ENCODE results near the gene ZSWIM5. TPM values are rescaled to one million over a fixed set of nuclear protein-coding genes. Genes with fewer than 3 reads are reported as not detected.
A peak's percentile ranks its signal among the peaks of the same experiment; 100 is the strongest.

The ZSWIM5 gene
- total and polyA plus RNA-seq, 9 of the 15 experiments (the other 6 are each of a cell fraction or from before 2014, with no cell fraction given) = under 0.01 to 0.07 (median 0.03) TPM; not detected in 3

GRCh38 chr1:44985747-44986359 is 220.6 kb downstream of the ZSWIM5 start:
- peak overlapping the region; percentile 90 for H3K4me2 ChIP-seq (ENCODE audit: insufficient read depth, low read length)
- in situ Hi-C loops (cut with MboI) (no loop called here), intact Hi-C loops (cut with micrococcal nuclease) (loop anchor here (1.0 kb wide), 1 partner anchor 26 kb away; the partner anchor contains the start of gene UROD)
- WGBS (ENCODE audit: insufficient coverage, low coverage, missing lambda C conversion rate) = 1% methylated on average over 19 of the region's 19 CpGs
- FAIRE-seq (peak; percentile 79), DNase-seq (ENCODE audit: extremely low read depth in 1 of 4, low spot score in 3 of 4) (peak in 3 of 4 experiments; percentile 31 to 57 (median 38)), ATAC-seq (peak; percentile 35)
- H3K36me3 ChIP-seq (ENCODE audit: control insufficient read depth, insufficient read depth, low read length) = peaks cover 23% of the 10 kb centered on the region
- H3K9me3 ChIP-seq (replicated peaks; ENCODE audit: control insufficient read depth, insufficient read depth, low read depth, low read length) = no peaks in the 10 kb centered on the region
- H3K27me3 ChIP-seq (ENCODE audit: control insufficient read depth in 2 of 2, insufficient read depth in 2 of 2, low read length in 2 of 2) = no peaks in the 10 kb centered on the region
- H3K9ac ChIP-seq (ENCODE audit: insufficient read depth in 1 of 2, low read depth in 2 of 2, low read length in 2 of 2) = peak overlapping the region; percentile 86 to 98
- peaks cover 49% of the 10 kb centered on the region for H3K79me2 ChIP-seq (ENCODE audit: control insufficient read depth, insufficient read depth, low read length)
- ChIA-PET POLR2A (interaction anchor here (0.6 to 5.7 kb wide), 18 partner anchors 9 to 660 kb away, joined by 3 to 54 read pairs (median 4); partner anchors contain the start of genes HECTD3, PRDX1 and UROD), CTCF (ENCODE audit: low intra/inter-chr PET ratio) (no interaction called here)
- no peaks in the 10 kb centered on the region for H3K9me1 ChIP-seq (ENCODE audit: control insufficient read depth, insufficient read depth, low read length)
- peak overlapping the region; percentile 70 for H3K27ac ChIP-seq (ENCODE audit: extremely low read depth, low read depth, low read length)
- peak overlapping the region; percentile 98 for H2AFZ ChIP-seq (ENCODE audit: low read depth, low read length)
- TSS peak; percentile 82 for BruUV-seq (replicated peaks)
- H3K4me3 ChIP-seq = peak overlapping the region; percentile 65
- peaks cover 10 to 15% of the 10 kb centered on the region in 2 experiments; a peak in 4 of 5 replicates for H3K4me1 ChIP-seq (replicated peaks in 1 of 2; ENCODE audit: control insufficient read depth in 2 of 2, insufficient read depth in 2 of 2, low read length in 2 of 2)
- H4K20me1 ChIP-seq (replicated peaks; ENCODE audit: control insufficient read depth, insufficient read depth, low read length) = no peaks in the 10 kb centered on the region
- TF ChIP-seq MAFF (IDR thresholded peaks at IDR 0.05; ENCODE audit: low read length) = 0 out of 2 replicates have a peak, but pooled peaks have one; percentile 0
- TF ChIP-seq, protein P1, sequence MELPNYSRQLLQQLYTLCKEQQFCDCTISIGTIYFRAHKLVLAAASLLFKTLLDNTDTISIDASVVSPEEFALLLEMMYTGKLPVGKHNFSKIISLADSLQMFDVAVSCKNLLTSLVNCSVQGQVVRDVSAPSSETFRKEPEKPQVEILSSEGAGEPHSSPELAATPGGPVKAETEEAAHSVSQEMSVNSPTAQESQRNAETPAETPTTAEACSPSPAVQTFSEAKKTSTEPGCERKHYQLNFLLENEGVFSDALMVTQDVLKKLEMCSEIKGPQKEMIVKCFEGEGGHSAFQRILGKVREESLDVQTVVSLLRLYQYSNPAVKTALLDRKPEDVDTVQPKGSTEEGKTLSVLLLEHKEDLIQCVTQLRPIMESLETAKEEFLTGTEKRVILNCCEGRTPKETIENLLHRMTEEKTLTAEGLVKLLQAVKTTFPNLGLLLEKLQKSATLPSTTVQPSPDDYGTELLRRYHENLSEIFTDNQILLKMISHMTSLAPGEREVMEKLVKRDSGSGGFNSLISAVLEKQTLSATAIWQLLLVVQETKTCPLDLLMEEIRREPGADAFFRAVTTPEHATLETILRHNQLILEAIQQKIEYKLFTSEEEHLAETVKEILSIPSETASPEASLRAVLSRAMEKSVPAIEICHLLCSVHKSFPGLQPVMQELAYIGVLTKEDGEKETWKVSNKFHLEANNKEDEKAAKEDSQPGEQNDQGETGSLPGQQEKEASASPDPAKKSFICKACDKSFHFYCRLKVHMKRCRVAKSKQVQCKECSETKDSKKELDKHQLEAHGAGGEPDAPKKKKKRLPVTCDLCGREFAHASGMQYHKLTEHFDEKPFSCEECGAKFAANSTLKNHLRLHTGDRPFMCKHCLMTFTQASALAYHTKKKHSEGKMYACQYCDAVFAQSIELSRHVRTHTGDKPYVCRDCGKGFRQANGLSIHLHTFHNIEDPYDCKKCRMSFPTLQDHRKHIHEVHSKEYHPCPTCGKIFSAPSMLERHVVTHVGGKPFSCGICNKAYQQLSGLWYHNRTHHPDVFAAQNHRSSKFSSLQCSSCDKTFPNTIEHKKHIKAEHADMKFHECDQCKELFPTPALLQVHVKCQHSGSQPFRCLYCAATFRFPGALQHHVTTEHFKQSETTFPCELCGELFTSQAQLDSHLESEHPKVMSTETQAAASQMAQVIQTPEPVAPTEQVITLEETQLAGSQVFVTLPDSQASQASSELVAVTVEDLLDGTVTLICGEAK (IDR thresholded peaks at IDR 0.05) = peak; percentile 48; the same call in 1 of the 2 replicates
- TF ChIP-seq, protein P1 (CRISPR knock-in tag; IDR thresholded peaks at IDR 0.05) = no peak
- 0 out of 4 replicates have a peak, but pooled peaks of 1 of the 2 experiments have one; percentile 4 for TF ChIP-seq RAD21 (CRISPR knock-in tag; conservative IDR thresholded peaks at IDR 0.05 in 1 of 2, IDR thresholded peaks at IDR 0.05 in 1 of 2)
- TF ChIP-seq, protein P2, sequence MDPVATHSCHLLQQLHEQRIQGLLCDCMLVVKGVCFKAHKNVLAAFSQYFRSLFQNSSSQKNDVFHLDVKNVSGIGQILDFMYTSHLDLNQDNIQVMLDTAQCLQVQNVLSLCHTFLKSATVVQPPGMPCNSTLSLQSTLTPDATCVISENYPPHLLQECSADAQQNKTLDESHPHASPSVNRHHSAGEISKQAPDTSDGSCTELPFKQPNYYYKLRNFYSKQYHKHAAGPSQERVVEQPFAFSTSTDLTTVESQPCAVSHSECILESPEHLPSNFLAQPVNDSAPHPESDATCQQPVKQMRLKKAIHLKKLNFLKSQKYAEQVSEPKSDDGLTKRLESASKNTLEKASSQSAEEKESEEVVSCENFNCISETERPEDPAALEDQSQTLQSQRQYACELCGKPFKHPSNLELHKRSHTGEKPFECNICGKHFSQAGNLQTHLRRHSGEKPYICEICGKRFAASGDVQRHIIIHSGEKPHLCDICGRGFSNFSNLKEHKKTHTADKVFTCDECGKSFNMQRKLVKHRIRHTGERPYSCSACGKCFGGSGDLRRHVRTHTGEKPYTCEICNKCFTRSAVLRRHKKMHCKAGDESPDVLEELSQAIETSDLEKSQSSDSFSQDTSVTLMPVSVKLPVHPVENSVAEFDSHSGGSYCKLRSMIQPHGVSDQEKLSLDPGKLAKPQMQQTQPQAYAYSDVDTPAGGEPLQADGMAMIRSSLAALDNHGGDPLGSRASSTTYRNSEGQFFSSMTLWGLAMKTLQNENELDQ (CRISPR knock-in tag; IDR thresholded peaks at IDR 0.05; ENCODE audit: borderline replicate concordance) = 0 out of 2 replicates have a peak, but pooled peaks have one; percentile 25
- TF ChIP-seq SMARCA5 (IDR thresholded peaks at IDR 0.05) = peak; percentile 88
- TF ChIP-seq, protein P3, sequence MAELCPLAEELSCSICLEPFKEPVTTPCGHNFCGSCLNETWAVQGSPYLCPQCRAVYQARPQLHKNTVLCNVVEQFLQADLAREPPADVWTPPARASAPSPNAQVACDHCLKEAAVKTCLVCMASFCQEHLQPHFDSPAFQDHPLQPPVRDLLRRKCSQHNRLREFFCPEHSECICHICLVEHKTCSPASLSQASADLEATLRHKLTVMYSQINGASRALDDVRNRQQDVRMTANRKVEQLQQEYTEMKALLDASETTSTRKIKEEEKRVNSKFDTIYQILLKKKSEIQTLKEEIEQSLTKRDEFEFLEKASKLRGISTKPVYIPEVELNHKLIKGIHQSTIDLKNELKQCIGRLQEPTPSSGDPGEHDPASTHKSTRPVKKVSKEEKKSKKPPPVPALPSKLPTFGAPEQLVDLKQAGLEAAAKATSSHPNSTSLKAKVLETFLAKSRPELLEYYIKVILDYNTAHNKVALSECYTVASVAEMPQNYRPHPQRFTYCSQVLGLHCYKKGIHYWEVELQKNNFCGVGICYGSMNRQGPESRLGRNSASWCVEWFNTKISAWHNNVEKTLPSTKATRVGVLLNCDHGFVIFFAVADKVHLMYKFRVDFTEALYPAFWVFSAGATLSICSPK (IDR thresholded peaks at IDR 0.05; ENCODE audit: borderline replicate concordance) = peak; percentile 88; the same call in 1 of the 2 replicates
